SKM-1 treated with dmso at 0.1 percent for 144 hours (cell line): ENCODE data around the gene FTO.
"Not testable (repeated sequence)": the region's sequence is repeated elsewhere in the genome, so short reads cannot be mapped to it uniquely, and the experiment has no call there.

Experiments used
- DNase-seq: peaks from one replicate; lab custom pipeline; 2025; ENCODE audit not compliant: unreplicated experiment; lab: John Stamatoyannopoulos, UW

Gene FTO

DNA sequence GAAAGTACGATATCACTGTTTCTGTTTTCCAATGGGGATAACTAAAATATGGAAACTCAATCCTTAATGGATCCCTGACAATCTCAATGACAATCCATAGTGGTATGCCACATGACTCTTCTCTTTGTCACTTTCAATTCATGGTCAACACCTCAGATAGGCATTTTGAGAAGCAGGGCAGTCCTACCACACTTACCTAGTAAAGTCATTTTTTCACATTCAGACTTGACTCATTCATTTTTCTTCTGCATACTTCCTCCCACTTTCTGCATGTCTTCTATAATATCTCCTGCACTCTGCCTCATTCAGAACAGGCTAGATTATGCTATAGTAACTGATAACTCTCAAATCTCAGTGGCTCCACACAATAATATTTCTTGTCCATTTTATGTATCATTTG is 117.5 kb downstream of the FTO start:
- no peak for DNase-seq

DNA sequence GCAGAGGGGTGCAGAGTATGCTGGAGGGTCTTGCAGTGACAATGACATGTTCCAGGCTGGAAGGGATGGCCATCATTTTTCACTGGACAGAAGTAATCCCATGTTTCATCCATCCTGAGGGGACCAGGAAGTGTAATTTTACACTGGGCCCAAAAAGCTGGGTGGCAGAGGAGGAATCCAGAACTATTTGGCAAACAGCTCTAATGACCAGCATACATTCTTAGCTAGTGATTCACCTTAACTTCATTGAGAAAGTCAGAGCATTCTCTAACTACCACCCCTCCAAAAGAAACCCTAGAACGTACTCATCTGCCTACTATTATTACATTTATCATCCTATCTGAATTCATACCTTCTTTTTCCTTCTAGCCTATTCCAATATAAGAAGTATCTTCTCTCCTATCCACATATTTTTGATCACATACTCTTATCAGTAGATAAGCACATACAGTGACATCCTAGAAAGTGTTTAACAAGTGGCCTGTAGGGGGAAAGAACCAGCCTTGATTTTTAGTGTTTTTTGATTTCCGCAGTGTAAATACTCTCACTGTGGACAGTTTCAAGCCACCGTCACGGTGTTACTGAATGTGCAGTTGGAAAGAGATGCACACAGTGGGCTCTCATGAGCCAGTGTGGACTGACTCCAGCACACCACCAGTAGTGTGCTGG is 118.1 kb downstream of the FTO start:
- DNase-seq: no peak

DNA sequence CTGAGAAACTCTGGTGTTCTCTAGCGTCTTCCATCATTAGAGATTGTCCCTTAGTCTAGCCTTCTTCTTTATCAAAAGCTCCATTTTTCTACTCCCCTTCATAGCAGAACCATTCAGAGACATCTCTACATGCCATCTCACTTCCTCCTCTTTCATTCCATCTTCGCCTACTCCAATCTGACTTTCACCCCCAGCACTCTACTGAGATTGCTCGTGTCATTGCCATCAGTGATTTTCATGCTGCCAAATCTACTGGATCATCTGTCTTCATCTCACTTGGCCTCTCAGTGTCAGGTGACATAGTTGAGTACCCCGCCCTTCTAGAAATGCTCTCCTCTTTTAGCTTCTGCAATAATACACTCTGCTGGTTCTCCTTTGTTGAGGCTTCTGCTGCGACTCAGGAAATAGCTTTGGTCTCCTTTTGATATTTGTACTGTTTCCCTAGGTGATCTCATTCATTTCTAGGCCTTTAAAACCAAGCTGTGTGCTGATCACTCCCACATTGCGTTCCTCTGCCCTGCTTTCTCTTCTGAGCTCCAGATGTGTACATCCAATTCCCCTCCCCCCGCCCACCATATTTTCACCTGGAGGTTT is 119.1 kb downstream of the FTO start:
- no peak for DNase-seq

DNA sequence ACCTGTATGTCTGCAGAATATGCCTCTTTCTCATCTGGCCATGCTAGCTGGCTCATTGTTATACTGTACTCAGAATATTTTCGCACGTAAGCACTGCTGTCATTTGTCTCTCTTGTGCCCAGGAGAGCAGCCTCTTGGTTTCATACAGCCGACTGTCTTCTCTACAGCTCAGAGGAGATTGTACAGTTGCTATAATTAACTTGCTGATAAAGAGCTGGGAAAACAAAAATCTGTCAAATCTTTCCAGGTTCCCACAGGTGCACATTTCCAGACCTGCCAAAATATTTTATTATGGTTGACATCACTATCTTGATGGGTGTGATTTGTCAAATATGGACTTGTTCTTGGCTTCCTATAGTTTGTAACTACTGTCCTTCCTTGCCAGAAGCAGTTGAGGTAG is 122.7 kb downstream of the FTO start:
- DNase-seq: no peak

DNA sequence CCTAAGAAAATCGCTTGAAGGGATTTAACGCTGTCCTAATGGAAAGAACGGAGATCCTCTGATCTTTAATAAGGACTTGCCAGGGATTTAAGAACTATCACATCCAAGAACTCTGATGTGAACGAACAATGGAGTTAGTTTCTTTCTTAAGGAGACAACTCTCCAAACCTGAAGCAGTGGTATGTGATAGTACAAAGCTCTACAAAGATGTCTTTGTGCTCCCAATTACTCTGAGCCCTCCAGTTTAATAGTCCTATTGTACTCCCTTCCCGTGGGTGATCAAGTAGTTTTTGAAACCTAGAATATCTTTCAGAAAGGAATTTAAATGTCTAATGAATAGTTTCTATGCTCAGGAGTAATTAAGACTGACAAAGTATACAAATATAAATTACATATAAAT is 123.8 kb downstream of the FTO start:
- no peak for DNase-seq

DNA sequence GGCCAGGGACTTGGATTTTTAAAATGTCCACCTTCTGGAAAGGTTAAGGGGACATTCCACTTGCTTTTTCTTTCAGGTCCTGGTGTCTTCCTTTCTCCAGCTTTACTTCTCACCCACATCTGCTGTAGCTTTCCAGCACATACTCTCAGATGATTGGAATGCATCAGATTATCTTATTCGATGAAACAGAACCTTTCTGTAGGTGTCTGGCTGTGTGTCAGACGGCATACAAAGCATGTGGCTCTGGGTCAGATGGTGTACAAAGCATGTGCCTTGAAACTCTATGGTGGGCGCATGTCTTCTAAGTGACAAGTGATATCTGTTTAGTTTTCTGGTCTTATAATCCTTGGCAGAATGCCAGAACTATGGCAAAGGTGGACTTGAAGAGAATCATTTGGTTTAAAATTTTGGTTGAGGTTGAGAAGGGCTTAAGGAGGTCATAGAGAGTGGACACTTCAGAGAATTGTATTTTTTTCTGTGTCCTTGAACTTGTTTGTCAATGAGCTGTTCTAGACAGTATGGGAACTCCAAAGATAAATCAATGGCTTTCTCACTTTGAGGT is 125.3 kb downstream of the FTO start:
- DNase-seq: no peak

DNA sequence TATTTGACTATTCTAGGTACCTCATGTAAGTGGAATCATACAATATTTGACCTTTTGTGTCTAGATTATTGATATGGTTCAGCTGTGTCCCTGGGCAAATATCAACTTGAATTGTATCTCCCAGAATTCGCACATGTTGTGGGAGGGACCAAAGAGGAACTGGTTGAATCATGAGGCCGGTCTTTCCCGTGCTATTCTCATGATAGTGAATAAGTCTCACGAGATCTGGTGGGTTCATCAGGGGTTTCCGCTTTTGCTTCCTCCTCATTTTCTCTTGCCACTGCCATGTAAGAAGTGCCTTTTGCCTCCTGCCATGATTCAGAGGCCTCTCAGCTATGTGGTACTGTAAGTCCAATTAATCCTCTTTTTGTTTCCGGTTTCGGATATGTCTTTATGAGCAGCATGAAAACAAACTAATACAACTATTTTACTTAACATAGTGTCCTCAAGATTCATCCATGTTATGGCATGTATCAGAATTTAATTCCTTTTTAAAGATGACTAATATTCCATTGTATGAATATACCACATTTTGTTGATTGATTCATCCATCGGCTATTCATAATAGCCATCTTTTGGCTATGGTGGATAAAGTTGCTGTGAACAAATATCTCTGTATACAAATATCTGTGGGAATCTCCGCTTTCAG is 129.1 kb downstream of the FTO start:
- DNase-seq: no peak

DNA sequence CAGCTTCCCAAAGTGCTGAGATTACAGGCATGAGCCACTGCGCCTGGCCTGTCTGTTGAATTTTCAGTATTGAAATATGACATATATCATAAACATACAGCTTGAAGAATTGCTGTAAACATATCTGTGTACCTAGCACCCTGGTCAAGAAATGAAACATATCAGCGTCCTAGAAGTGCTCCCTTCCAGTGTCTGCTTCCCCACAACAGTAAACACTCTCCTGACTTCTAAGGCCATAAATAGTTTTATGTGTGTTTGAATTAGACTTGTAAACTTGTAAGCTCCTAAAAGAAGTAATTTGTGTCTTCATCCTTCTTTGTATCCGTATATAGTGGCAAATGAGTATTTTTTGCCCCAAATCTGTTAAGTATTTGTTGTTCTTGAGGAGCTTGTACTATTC is 132.2 kb downstream of the FTO start:
- DNase-seq: no peak

DNA sequence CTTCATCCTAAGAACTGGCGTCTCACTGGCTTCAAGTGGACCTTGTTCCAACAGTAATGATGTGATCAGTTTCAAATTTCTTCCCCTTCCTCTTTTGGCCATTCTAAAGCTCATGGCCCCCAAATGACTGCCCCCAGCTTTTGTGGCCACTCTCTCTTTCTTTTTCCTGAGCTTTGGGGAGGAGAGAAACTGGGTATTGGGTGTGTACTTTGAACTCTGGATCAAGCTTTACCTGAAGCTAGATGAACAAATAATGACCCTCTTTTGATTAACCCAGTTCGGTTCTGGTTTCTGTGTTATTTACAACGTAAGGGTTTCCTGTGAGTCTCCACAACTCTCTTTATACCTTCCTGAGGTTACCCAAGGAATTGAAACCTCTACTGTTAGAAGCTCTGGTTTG is 132.7 kb downstream of the FTO start:
- no peak for DNase-seq

DNA sequence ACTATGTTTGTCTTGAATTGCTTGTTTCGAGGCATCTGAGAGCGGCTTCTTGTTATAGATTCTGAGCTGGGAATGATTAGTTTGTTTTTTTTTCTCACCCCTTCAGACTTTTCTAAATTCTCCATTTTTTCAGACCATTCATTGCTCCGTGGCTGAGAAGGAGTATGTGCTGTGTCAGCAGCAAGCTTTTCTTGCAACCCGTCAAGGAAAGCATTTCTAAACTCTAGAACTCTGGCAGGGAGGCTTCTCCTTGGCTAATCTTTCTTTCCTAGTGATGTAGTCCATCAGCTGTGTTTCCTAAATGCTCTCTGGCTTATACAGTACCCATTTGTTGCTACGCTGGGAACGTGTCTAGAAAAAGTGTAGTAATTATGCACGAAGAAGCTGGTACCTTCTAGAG is 133.5 kb downstream of the FTO start:
- no peak for DNase-seq

DNA sequence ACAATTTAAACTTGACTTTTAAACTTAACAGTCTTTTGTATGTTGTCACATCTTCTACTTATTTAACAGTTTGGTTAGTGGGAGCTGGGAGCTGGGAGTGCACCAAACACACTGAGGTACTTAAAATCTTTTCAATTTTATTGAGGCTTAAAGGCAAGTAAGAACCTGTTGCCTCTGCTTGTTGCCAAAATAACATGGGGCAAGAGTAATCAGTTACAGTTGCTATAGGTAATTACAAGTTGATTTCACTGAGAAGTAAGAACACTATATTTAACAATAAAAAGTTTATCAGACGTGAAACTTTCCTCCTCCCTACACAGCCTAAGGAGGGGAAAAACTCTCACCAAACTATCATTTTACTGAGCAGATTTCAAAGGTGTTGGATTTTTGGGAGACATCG is 135.2 kb downstream of the FTO start:
- no peak for DNase-seq

DNA sequence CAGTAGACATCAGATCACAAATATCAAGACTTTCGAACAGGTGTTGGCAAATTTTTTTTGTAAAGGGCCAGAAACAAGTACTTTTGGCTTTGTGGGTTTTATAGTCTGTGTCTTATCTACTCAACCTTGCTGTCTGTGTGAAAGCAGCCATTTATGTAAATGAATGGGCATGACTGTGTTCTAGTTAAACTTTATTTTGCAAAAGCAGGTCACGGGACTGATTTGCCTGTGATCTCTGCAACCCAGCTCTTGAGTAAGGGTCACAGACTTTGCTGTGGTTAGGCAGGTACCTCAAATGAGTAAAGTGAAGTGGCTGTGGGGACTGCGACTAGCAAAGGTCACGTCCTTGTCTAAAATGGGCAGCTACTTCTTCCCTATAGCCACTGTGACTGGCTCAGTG is 136.5 kb downstream of the FTO start:
- DNase-seq: no peak

DNA sequence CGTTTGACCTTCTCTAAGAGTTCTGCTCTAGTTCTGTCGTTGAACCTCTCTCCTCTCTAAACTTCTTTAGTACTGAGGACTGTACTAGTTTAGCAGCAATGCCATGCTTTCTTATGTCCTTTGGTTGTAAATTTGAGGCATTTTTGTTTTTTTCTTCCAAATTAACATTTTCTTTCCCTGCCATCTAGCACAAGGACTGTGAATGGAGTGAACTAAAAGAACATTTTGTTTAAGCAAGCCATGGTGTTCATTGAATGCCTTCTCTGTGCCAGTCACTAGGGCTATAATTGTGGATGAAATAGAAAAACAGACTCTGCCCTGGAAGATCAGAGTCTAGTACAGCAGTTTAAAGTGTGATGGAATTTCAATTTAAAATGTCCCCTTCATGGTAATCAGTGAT is 137.9 kb downstream of the FTO start:
- no peak for DNase-seq

DNA sequence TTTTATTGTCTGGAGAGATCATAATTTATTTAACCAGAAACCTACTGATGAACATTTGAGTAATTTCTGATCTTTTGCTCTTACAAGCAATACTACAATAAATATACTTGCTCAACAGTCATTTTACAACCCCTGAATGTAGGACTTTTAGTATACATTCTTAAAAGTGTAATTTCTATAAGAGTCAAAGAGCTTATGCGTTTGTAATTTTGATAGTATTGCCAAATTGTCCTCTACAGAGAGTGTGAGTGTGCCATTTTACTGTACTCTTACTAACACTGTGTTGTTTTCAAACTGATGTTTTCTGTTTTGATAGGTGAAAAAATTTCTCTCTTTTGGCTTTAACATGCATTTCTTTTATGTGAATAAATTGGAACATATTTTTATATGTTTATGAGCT is 139.1 kb downstream of the FTO start:
- DNase-seq: no peak

DNA sequence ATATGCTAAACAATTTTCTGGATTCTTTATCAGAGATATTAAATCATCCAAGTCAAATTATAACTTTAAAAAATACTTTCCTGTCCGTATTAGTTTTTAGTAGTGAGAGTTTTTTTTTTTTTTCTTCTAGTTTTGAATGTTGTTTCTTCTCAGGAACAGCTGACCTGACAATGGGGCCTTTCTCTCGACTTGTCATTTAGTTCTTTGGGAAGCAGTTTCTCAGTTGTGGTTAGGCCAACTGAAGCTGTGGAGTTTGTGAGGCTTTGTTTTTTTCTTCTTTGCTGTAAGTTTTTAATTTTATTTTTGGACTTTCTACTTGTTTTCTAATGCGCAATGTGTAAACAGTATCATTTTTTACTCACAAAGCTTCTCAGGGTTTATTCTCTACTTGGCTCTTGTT is 140.8 kb downstream of the FTO start:
- no peak for DNase-seq

DNA sequence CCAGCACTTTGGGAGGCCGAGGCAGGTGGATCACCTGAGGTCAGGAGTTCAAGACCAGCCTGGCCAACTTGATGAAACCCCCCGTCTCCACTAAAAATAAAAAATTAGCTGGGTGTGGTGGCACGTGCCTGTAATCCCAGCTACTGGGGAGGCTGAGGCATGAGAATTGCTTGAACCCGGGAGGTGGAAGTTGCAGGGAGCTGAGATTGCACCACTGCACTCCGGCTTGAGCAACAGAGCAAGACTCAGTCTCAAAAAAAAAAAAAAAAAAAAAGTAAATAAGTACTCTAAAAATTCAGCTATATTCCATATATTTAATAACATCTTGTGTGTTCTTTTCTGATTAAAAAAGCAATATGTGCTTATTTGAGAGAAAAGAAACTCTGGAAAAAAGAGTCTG is 142.6 kb downstream of the FTO start:
- not testable (repeated sequence) for DNase-seq

DNA sequence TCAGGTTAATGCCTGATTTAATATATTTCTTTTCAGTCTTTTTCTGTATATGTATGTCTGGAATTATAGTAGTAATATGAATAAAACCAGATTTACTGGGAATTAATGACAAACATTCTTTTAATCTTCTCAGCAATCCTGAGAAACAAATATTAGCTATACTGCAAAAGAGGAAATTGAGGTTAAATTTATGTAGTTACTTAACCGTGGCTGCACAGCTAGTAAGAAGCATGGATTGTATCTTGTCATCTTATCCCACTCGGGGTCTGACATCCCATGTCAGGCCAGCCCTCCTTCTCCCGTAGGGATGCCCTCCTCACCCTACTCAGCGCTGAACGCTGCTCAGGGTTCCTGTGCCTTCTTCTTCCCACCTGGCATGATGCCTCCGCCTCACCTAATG is 143.0 kb downstream of the FTO start:
- peak; percentile 14 for DNase-seq

DNA sequence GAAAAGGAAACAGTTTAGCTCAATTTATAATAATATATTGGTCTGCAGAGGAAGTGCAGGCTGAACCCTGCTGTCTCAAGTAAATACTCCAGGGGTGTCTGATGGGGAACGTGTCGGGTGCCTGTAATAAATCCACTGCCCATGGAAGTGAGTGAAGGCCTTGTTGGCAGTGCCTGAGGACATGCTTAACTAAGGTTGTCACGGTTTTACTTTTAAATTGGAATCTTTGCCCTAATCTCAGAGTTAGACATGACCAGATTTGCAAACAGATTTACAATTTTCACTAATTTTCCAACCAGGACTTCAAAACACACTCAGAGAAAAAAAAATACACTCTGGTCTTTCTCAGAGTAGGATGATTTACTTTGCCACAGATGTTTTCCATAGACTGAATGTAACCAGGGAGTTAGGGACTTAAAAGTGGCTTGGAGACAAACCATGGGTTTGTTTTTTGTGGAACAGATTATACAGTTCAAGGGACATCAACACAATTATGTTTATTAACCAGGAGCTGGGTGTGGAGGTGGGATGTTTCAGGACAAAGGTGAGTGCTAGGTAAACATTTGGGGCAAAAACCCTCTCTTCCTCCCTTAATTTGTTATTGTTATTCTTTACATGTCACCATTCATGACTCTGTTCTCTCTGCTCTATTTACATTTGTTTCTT is 144.5 kb downstream of the FTO start:
- no peak for DNase-seq

DNA sequence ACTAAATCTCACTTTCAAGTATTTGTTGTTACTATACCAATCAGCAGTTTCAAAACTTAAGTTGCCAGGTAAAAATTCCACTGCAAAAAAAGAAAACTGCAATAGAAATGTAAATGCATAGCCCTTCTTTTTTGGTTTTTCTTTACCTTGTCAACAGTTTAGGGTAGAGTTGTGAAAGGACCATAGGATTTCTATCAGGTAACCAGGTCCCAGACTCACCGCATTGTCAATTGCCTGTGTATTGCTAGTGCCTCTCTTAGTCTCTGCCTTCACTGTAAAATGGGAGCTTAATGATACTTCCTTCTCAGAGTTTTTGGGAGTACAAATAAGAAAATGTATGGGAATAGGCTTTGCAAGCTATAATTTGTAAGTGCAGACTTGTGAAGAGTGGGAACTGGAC is 145.0 kb downstream of the FTO start:
- no peak for DNase-seq

DNA sequence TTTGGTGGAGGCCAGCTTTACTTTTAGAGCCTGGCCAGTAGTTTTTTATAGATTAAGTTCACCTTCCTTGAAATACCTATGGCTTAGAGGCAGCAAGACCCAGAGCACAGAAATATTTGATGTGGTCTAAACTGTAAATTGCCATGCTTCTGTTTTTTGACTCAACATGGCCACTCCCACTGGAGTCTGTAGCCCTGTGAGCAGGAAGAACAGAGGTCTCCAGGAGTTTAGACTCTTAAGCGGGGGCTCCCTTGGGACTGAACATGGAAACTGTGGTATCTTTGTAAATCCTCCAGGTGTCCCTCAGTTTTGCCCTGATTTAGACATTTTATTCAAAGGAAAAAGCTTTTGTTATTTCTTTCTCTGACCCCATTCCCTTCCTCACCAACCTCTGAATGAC is 145.6 kb downstream of the FTO start:
- DNase-seq: no peak

DNA sequence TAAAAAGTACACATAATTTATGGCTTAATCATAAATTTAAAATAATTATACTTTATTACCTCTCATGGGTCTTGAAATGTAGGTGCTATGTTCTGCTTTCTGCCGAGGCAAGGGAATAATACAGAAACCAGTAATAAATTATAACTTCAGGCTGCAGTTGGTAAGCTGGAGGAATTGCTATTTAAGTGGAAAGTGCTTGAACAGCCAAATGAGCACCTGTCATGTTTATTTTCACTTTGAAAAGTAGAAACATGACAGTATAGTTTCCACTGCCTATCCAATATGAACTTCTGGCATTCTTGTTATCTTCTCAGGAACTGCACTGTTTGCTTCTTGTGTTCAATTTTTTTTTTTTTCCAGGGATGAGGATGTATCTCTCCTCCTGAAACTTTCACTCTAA is 146.0 kb downstream of the FTO start:
- no peak for DNase-seq

DNA sequence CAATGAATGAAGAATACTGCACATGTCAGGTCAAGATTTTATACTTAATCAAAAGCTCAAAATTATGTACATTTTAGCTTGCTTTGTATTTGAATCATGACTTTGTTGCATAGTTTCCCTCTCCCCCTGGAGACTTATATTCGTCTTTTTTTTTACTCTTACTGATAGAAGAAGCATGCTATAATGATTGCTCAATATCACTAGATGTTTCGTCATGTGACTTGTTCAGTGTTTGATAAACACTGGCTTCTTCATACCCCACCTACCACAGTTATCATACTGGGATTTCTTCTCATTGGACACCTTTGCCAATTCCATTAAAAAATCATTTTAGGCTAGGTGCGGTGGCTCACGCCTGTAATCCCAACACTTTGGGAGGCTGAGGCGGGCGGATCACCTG is 148.7 kb downstream of the FTO start:
- DNase-seq: no peak
